ENCODE data around the gene KLF18. TPM values are rescaled to one million over a fixed set of nuclear protein-coding genes. Genes with fewer than 3 reads are reported as not detected.

Gene KLF18
- not detected for polyA plus RNA-seq (2013)

- Histone ChIP-seq H3K27ac (ENCODE audit: insufficient read depth in 1 of 2, low read depth in 1 of 2, low read length in 2 of 2, poor library complexity in 1 of 2, severe bottlenecking in 2 of 2) (no peak within 1 kb of the TSS), H3K9me3 (ENCODE audit: control extremely low read depth in 1 of 5, control insufficient read depth in 4 of 5, insufficient read depth in 2 of 5, low read depth in 1 of 5, low read length in 4 of 5) (peaks cover 2 to 25% (median 9%) of the 10 kb centered on the region in 5 experiments), H3K27me3 (replicated peaks in 2 of 5; ENCODE audit: control insufficient read depth in 4 of 5, insufficient read depth in 5 of 5, low read length in 4 of 5) (peaks cover 0 to 2% (median 0%) of the 10 kb centered on the region in 5 experiments), H3K36me3 (ENCODE audit: control insufficient read depth in 4 of 4, insufficient read depth in 4 of 4, low read length in 3 of 4) (no peaks in the 10 kb centered on the region), H3K4me3 (ENCODE audit: control insufficient read depth in 1 of 7, extremely low read depth in 1 of 7, insufficient read depth in 4 of 7, low read depth in 2 of 7, low read length in 6 of 7) (no peak within 1 kb of the TSS), H3K4me1 (ENCODE audit: control extremely low read depth in 1 of 4, control insufficient read depth in 4 of 4, insufficient read depth in 4 of 4, low read length in 3 of 4) (no peaks in the 10 kb centered on the region)
- no peak for DNase-seq
- POLR2A ChIA-PET, result no interaction called here
- 100% methylated on average over 1 of the region's 1 CpG for WGBS (ENCODE audit: insufficient coverage)
- CTCF ChIA-PET, result no interaction called here
Observed at GRCh38 chr1:44141531-44141930, at the start of gene KLF18. Gene KLF18 (minus strand): TSS chr1:44141631. CDS start chr1:44141631, 0 bp downstream.

- H3K27me3 ChIP-seq (replicated peaks in 2 of 5; ENCODE audit: control insufficient read depth in 4 of 5, insufficient read depth in 5 of 5, low read length in 4 of 5), result no peaks in the 10 kb centered on the region
- H3K4me3 ChIP-seq (ENCODE audit: control insufficient read depth in 1 of 7, extremely low read depth in 1 of 7, insufficient read depth in 4 of 7, low read depth in 2 of 7, low read length in 6 of 7), result no peak overlapping the region
- DNase-seq, result peak; percentile 5 to 8 (median 8)
- no peak overlapping the region for H3K27ac ChIP-seq (ENCODE audit: insufficient read depth in 1 of 2, low read depth in 1 of 2, low read length in 2 of 2, poor library complexity in 1 of 2, severe bottlenecking in 2 of 2)
- POLR2A ChIA-PET, result no interaction called here
- CTCF ChIA-PET, result no interaction called here
- no peaks in the 10 kb centered on the region for H3K36me3 ChIP-seq (ENCODE audit: control insufficient read depth in 4 of 4, insufficient read depth in 4 of 4, low read length in 3 of 4)
- peaks cover 0 to 22% (median 5%) of the 10 kb centered on the region in 5 experiments for H3K9me3 ChIP-seq (ENCODE audit: control extremely low read depth in 1 of 5, control insufficient read depth in 4 of 5, insufficient read depth in 2 of 5, low read depth in 1 of 5, low read length in 4 of 5)
- WGBS (ENCODE audit: insufficient coverage), result 75% methylated on average over 1 of the region's 1 CpG
- no peaks in the 10 kb centered on the region for H3K4me1 ChIP-seq (ENCODE audit: control extremely low read depth in 1 of 4, control insufficient read depth in 4 of 4, insufficient read depth in 4 of 4, low read length in 3 of 4)
Observed at GRCh38 chr1:44174630-44175029, 33.2 kb upstream of the KLF18 start.

- ChIA-PET POLR2A (interaction anchor here (0.5 kb wide), 1 partner anchor 14 kb away, joined by 4 read pairs; no protein-coding TSS in a partner anchor), CTCF (interaction anchor here (0.5 to 0.8 kb wide), 2 partner anchors 18 to 51 kb away, joined by 3 read pairs; no protein-coding TSS in a partner anchor)
- H3K36me3 ChIP-seq (ENCODE audit: control insufficient read depth in 4 of 4, insufficient read depth in 4 of 4, low read length in 3 of 4), result no peaks in the 10 kb centered on the region
Observed at GRCh38 chr1:44170281-44170823, 28.9 kb upstream of the KLF18 start.

GRCh38 chr1:44168520-44169098, 27.2 kb upstream of the KLF18 start:
- Histone ChIP-seq H3K4me1 (ENCODE audit: control extremely low read depth in 1 of 4, control insufficient read depth in 4 of 4, insufficient read depth in 4 of 4, low read length in 3 of 4) (no peaks in the 10 kb centered on the region), H3K36me3 (ENCODE audit: control insufficient read depth in 4 of 4, insufficient read depth in 4 of 4, low read length in 3 of 4) (no peaks in the 10 kb centered on the region), H3K27me3 (replicated peaks in 2 of 5; ENCODE audit: control insufficient read depth in 4 of 5, insufficient read depth in 5 of 5, low read length in 4 of 5) (no peaks in the 10 kb centered on the region), H3K9me3 (ENCODE audit: control extremely low read depth in 1 of 5, control insufficient read depth in 4 of 5, insufficient read depth in 2 of 5, low read depth in 1 of 5, low read length in 4 of 5) (peaks cover 0 to 12% (median 3%) of the 10 kb centered on the region in 5 experiments), H3K4me3 (ENCODE audit: control insufficient read depth in 1 of 7, extremely low read depth in 1 of 7, insufficient read depth in 4 of 7, low read depth in 2 of 7, low read length in 6 of 7) (no peak overlapping the region), H3K27ac (ENCODE audit: insufficient read depth in 1 of 2, low read depth in 1 of 2, low read length in 2 of 2, poor library complexity in 1 of 2, severe bottlenecking in 2 of 2) (no peak overlapping the region)
- DNase-seq, result peak; percentile 14 to 52 (median 33)
- CTCF ChIA-PET, result interaction anchor here (1.1 kb wide), 1 partner anchor 12 kb away, joined by 3 read pairs; no protein-coding TSS in a partner anchor
- WGBS (ENCODE audit: insufficient coverage), result 66% methylated on average over 5 of the region's 5 CpGs
- POLR2A ChIA-PET, result no interaction called here

More at GRCh38 chr1:44170281-44170823, 28.9 kb upstream of the KLF18 start:
- H3K4me3 ChIP-seq (ENCODE audit: control insufficient read depth in 1 of 7, extremely low read depth in 1 of 7, insufficient read depth in 4 of 7, low read depth in 2 of 7, low read length in 6 of 7), result no peak overlapping the region
- WGBS (ENCODE audit: insufficient coverage), result 96% methylated on average over 3 of the region's 3 CpGs
- H3K4me1 ChIP-seq (ENCODE audit: control extremely low read depth in 1 of 4, control insufficient read depth in 4 of 4, insufficient read depth in 4 of 4, low read length in 3 of 4), result no peaks in the 10 kb centered on the region
- H3K9me3 ChIP-seq (ENCODE audit: control extremely low read depth in 1 of 5, control insufficient read depth in 4 of 5, insufficient read depth in 2 of 5, low read depth in 1 of 5, low read length in 4 of 5), result peaks cover 0 to 27% (median 9%) of the 10 kb centered on the region in 5 experiments
- DNase-seq, result no peak
- H3K27me3 ChIP-seq (replicated peaks in 2 of 5; ENCODE audit: control insufficient read depth in 4 of 5, insufficient read depth in 5 of 5, low read length in 4 of 5), result no peaks in the 10 kb centered on the region
- no peak overlapping the region for H3K27ac ChIP-seq (ENCODE audit: insufficient read depth in 1 of 2, low read depth in 1 of 2, low read length in 2 of 2, poor library complexity in 1 of 2, severe bottlenecking in 2 of 2)

GRCh38 chr1:44161546-44161945, 20.1 kb upstream of the KLF18 start:
- no peak for DNase-seq
- H3K27ac ChIP-seq (ENCODE audit: insufficient read depth in 1 of 2, low read depth in 1 of 2, low read length in 2 of 2, poor library complexity in 1 of 2, severe bottlenecking in 2 of 2), result no peak overlapping the region
- peaks cover 0 to 2% (median 0%) of the 10 kb centered on the region in 5 experiments for H3K9me3 ChIP-seq (ENCODE audit: control extremely low read depth in 1 of 5, control insufficient read depth in 4 of 5, insufficient read depth in 2 of 5, low read depth in 1 of 5, low read length in 4 of 5)
- H3K27me3 ChIP-seq (replicated peaks in 2 of 5; ENCODE audit: control insufficient read depth in 4 of 5, insufficient read depth in 5 of 5, low read length in 4 of 5), result no peaks in the 10 kb centered on the region
- H3K36me3 ChIP-seq (ENCODE audit: control insufficient read depth in 4 of 4, insufficient read depth in 4 of 4, low read length in 3 of 4), result no peaks in the 10 kb centered on the region
- no peaks in the 10 kb centered on the region for H3K4me1 ChIP-seq (ENCODE audit: control extremely low read depth in 1 of 4, control insufficient read depth in 4 of 4, insufficient read depth in 4 of 4, low read length in 3 of 4)
- CTCF ChIA-PET, result no interaction called here
- POLR2A ChIA-PET, result no interaction called here
- H3K4me3 ChIP-seq (ENCODE audit: control insufficient read depth in 1 of 7, extremely low read depth in 1 of 7, insufficient read depth in 4 of 7, low read depth in 2 of 7, low read length in 6 of 7), result no peak overlapping the region

- H3K4me1 ChIP-seq (ENCODE audit: control extremely low read depth in 1 of 4, control insufficient read depth in 4 of 4, insufficient read depth in 4 of 4, low read length in 3 of 4), result no peaks in the 10 kb centered on the region
- CTCF ChIA-PET, result no interaction called here
Observed at GRCh38 chr1:44158871-44159270, 17.4 kb upstream of the KLF18 start.

GRCh38 chr1:44157903-44158302, 16.5 kb upstream of the KLF18 start:
- POLR2A ChIA-PET, result no interaction called here
- H3K4me1 ChIP-seq (ENCODE audit: control extremely low read depth in 1 of 4, control insufficient read depth in 4 of 4, insufficient read depth in 4 of 4, low read length in 3 of 4), result no peaks in the 10 kb centered on the region
- H3K4me3 ChIP-seq (ENCODE audit: control insufficient read depth in 1 of 7, extremely low read depth in 1 of 7, insufficient read depth in 4 of 7, low read depth in 2 of 7, low read length in 6 of 7), result no peak overlapping the region
- DNase-seq, result no peak
- peaks cover 0 to 2% (median 0%) of the 10 kb centered on the region in 5 experiments for H3K9me3 ChIP-seq (ENCODE audit: control extremely low read depth in 1 of 5, control insufficient read depth in 4 of 5, insufficient read depth in 2 of 5, low read depth in 1 of 5, low read length in 4 of 5)
- H3K27me3 ChIP-seq (replicated peaks in 2 of 5; ENCODE audit: control insufficient read depth in 4 of 5, insufficient read depth in 5 of 5, low read length in 4 of 5), result no peaks in the 10 kb centered on the region
- CTCF ChIA-PET, result interaction anchor here (1.7 kb wide), 1 partner anchor 47 kb away, joined by 3 read pairs; no protein-coding TSS in a partner anchor
- no peak overlapping the region for H3K27ac ChIP-seq (ENCODE audit: insufficient read depth in 1 of 2, low read depth in 1 of 2, low read length in 2 of 2, poor library complexity in 1 of 2, severe bottlenecking in 2 of 2)
- 100% methylated on average over 1 of the region's 1 CpG for WGBS (ENCODE audit: insufficient coverage)
- H3K36me3 ChIP-seq (ENCODE audit: control insufficient read depth in 4 of 4, insufficient read depth in 4 of 4, low read length in 3 of 4), result no peaks in the 10 kb centered on the region

More at GRCh38 chr1:44158871-44159270, 17.4 kb upstream of the KLF18 start:
- H3K36me3 ChIP-seq (ENCODE audit: control insufficient read depth in 4 of 4, insufficient read depth in 4 of 4, low read length in 3 of 4), result no peaks in the 10 kb centered on the region
- POLR2A ChIA-PET, result no interaction called here
- no peak overlapping the region for H3K27ac ChIP-seq (ENCODE audit: insufficient read depth in 1 of 2, low read depth in 1 of 2, low read length in 2 of 2, poor library complexity in 1 of 2, severe bottlenecking in 2 of 2)
- DNase-seq, result no peak
- H3K9me3 ChIP-seq (ENCODE audit: control extremely low read depth in 1 of 5, control insufficient read depth in 4 of 5, insufficient read depth in 2 of 5, low read depth in 1 of 5, low read length in 4 of 5), result peaks cover 0 to 2% (median 0%) of the 10 kb centered on the region in 5 experiments
- no peak overlapping the region for H3K4me3 ChIP-seq (ENCODE audit: control insufficient read depth in 1 of 7, extremely low read depth in 1 of 7, insufficient read depth in 4 of 7, low read depth in 2 of 7, low read length in 6 of 7)
- no peaks in the 10 kb centered on the region for H3K27me3 ChIP-seq (replicated peaks in 2 of 5; ENCODE audit: control insufficient read depth in 4 of 5, insufficient read depth in 5 of 5, low read length in 4 of 5)

Measured in common myeloid progenitor, CD34-positive (primary cell).